GM18868 (cell line): Measurements from ENCODE around the gene REXO2.

Source experiments
- ATAC-seq: cut with Tn5 transposase; IDR thresholded peaks from one replicate; pipeline ENCODE4 v1.9.1; 2021; ENCODE audit warnings: mild to moderate bottlenecking, moderate library complexity; ENCODE audit not compliant: unreplicated experiment

REXO2 gene

DNA sequence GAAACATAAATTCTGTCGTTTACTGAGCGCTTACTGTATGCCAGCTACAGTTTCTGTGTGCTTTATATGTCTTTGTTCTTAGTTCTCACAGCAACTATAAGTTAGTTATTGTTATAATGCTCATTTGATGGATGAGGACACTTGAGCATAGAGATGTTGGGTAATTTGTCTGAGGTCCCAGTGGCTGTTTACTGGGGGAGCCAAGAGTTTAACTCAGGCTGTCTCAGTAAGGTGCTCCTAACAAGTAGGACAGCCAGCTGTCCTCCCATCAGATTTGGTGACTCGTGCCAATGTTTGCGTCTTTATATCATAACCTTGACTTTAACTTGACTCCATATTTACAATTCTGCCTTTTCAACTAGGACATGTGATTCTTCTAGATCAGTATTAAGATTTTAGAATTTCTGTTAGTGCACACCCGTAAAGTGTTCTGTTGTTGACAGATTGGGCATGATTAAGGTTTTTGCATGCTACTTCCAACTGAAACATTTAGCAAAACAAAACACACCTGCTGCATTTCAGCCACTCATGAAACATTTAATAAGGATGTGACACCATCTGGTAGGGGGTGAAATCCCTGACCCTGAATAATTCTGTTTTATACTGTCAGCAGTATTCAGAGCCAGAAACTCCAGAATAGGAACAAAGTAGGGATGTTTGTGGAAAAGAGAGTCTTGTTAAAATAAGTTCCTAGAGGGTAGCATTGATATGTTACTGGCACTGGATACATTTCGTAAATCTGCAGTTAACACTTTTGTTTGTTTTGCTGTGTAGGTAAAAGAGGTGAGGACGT, 1.9 kb downstream of the REXO2 start:
- ATAC-seq = no peak

- no peak for ATAC-seq
Measured at GRCh38 chr11:114441921-114442320, 2.7 kb downstream of the REXO2 start.

- no peak for ATAC-seq
Measured at GRCh38 chr11:114442536-114442935, 3.3 kb downstream of the REXO2 start.

DNA sequence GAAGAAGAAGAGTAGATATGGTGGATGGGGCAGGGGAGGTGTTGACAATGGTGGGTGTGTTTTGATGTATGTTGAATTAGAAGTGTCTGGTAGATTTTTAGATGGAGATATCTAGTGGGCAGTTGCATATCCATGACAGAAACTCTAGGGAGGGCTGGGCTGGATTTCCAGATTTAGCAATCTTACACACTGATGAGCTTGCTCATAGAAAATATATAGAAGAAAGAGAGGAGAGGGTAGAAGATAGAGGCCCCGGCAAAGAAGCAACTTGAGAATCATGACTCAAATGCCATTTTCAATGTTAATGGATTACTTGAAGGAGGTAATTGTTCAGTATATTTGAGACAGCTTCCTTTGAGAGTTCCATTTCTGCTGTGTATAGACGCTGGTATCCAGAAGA, 8.2 kb downstream of the REXO2 start:
- no peak for ATAC-seq

DNA sequence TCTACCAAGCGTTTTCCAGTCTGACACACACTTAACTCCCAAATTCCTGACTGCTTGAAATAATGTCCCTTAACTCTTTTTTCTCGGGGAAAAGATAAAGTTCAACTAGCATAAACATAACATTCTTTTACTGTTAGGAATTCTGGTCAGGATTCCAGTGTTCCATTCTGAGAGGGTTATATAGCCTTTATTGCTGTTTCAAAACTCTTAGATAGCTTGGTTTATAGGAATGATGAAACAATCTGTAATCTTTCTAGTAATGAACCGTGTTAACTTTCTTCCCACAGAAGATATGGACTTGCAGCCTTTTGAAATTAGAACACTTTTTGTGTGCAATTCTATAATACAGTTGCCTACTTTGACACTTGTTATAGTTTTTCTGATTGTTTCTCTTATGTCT, 8.6 kb downstream of the REXO2 start:
- no peak for ATAC-seq

DNA sequence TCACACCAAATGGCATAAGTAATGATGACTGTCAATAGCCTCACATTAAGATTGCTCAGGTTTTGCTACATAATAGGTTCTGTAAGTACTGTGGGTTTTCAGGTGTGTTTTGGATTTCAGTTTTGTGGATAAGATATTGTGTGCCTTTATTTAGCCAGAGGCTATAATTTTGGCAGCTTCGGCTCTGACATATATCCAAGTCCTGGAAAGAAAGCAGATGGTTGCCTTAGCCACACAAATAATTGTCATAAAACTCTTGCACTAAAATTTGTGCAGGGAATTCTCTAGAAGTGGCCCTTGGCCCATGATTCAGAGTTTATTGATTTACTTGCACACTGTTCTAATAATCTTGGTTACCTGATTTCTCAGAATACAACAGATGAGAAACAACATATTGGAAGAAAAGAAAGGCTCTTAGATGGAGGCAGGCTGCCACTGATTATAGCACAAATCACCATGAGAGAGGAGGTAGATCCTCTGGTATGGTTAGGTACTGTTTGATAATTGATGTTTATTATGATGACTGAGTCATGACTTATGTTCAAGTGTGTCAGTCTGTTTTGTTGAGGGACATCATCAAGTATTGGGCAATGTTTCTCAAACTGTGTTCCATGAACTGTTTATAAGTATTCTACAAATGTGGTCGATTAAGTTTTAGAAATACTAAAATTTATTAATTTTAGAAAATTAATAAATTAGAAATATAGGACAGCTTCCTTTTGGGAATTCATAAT, 9.6 kb downstream of the REXO2 start:
- no peak for ATAC-seq

GRCh38 chr11:114449845-114450244, 10.6 kb downstream of the REXO2 start:
- no peak for ATAC-seq

DNA sequence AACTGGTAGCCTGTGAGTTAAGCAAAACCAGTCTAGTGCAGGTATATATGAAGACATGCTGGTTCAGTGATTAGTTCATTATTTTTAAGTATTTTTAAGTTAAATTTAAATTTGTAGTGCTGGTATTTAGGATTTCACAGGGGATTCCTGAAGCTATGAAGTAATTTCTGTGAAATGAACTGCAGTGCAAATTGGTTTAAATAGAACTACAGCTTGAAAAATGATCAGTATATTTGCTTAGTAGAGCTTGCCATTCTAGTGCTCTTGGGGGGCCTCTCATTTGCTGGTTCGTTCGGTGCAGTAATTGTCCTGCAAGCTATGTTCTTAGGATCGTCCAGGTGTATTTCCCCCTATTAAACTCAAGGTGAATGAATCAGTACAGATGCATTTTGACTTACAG, 13.1 kb downstream of the REXO2 start:
- no peak for ATAC-seq

- ATAC-seq = no peak
Measured at GRCh38 chr11:114463999-114464398, 24.7 kb downstream of the REXO2 start.

DNA sequence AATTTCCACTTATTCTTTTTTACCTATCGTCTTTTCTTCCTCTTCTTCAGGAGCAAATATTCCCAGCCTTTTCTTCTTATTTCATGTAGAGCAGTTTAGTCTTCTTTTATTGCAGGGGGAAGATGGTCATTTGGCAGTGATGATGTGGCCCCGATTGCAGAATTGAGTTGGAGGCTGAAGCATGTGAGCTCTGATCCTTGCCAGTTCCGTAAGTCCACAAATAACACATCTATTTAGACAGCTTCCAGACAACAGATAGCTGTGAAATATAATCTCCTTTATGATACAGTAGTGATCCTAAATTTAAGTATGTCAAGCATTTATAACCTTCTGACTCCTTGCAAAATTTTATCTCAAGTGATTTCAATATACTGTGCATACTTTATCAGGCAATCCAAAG, 27.5 kb downstream of the REXO2 start:
- no peak for ATAC-seq

DNA sequence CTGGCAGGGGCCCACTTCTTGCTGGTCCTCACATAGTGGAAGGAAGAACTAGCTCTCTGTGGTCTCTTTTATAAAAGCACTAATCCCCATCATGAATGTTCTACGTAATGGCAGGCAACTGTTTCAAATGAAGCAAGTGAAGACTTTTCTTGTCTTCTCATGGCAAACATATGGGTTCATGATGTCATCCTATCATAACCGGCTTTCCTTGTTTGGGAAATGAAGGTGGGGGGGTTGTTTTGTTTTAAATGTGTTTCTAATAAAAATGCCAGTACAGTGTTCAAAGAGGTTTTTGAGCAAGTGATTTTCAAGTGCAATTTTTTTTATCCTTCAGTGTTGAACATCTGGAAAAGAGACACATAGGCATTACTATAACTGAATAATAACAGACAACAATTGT, 33.4 kb downstream of the REXO2 start:
- ATAC-seq = no peak

GRCh38 chr11:114478001-114478410, 38.7 kb downstream of the REXO2 start:
- ATAC-seq = no peak

GRCh38 chr11:114478768-114479167, 39.5 kb downstream of the REXO2 start:
- no peak for ATAC-seq

DNA sequence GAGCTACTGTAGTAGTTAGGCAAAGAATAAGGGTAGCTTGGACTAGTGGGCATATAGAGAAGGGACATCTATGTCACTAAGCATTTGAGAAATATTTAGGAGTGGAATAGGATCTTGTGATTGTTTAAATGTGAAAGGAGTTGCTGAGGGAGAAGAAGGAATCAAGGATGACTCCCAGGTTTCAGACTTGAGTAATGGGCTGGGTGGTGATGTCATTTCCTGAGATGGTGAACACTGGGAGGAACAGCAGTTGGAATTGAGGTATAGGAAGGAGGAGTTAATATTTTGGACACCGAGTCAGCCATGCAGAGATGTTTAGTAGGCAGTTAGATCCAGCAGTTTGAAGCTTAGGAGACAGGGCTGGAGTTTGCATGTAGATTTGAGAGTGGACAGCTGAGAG, 40.1 kb downstream of the REXO2 start:
- ATAC-seq = no peak

DNA sequence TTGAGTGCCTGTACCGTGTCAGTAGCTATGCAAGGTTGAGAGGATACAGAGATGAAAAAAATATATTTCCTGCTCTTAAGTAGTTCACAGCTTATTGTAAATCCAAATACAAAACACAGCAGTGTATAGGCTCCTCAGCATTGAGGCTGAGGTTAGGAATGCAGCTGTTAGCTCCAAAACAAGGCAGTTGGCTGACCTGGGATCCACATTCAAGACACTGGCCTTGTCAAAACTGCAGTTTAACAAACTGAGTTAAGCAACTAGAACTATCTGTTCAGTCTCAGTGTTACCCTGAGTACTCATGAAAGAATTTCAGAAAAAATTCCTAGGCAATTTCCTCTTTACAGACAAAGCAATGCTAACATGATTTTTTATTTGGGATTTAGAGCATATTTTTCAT, 42.8 kb downstream of the REXO2 start:
- no peak for ATAC-seq

GRCh38 chr11:114483929-114484328, 44.7 kb downstream of the REXO2 start:
- ATAC-seq = no peak

DNA sequence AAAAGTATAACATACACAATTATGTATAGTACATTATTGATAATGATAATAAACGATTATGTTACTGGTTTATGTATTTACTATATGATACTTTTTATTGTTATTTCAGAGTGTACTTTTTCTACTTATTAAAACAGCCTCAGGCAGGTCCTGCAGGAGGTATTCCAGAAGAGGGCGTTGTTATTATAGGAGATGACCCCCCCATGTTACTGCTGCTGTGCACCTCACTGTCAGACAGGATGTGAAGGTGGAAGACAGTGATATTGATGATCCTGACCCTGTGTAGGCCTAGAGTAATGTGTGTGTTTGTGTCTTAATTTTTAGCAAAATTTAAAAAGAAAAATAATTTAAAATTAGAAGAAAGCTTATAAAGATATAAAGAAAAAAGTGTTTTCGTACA, 57.6 kb downstream of the REXO2 start:
- ATAC-seq = no peak

GRCh38 chr11:114499756-114500155, 60.5 kb downstream of the REXO2 start:
- ATAC-seq = no peak
